Stomach (tissue), 4 donors: ENCODE data around the gene IL1RL2.

Experiments
- EP300 ChIP-seq: sonication (generic); formaldehyde crosslinking; IDR thresholded peaks from one replicate; pipeline ENCODE4 v1.6.1; 2017; ENCODE audit warnings: antibody characterized with exemption
- POLR2A ChIP-seq, 4 donors: fragments of 450-650 bp; IDR thresholded peaks; one replicate each; pipeline ENCODE4 v1.6.1; 2016; ENCODE audit warnings: antibody characterized with exemption in 4 of 4, control low read depth in 2 of 4, mild to moderate bottlenecking in 1 of 4, moderate library complexity in 1 of 4
- POLR2AphosphoS5 ChIP-seq, 3 donors: sonication (generic); formaldehyde crosslinking; IDR thresholded peaks; one replicate each; pipeline ENCODE4 v1.6.1; 2016; ENCODE audit warnings: antibody characterized with exemption in 3 of 3
- TF ChIP-seq, protein P1 (sequence below), 7 experiments: fragments of 450-650 bp in 4 of 7; fragments of 200-600 bp in 3 of 7; sonication (generic) in 3 of 7; IDR thresholded peaks; one replicate each; pipeline ENCODE4 v1.5.1; 2016 to 2019; ENCODE audit warnings: antibody characterized with exemption in 7 of 7, control low read depth in 2 of 7, mild to moderate bottlenecking in 1 of 7

DNA sequence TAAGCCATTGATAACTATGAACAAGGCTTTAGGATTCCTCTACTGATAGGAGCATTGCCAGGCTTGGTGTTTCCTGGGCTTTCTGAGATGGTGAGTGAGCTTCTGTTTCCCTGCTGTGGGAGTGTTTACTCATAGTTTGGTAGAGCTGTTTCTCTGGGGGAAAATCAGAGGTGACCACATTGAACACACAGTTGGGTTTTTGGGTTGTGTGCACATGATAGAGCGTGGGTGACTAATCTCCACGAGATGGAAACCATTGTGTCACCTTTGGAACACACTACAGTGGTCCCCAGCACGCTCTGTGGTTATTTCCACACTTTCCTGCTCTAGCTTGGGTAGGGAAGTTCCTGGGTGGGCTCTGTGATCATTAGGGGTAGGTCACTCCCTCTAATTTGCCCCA, 38.9 kb upstream of the IL1RL2 start:
- TF ChIP-seq EP300 (no peak), POLR2A (IDR thresholded peaks at IDR 0.05) (no peak), POLR2AphosphoS5 (IDR thresholded peaks at IDR 0.05) (peak in 1 of 3 donors; percentile 16)
- TF ChIP-seq, protein P1, sequence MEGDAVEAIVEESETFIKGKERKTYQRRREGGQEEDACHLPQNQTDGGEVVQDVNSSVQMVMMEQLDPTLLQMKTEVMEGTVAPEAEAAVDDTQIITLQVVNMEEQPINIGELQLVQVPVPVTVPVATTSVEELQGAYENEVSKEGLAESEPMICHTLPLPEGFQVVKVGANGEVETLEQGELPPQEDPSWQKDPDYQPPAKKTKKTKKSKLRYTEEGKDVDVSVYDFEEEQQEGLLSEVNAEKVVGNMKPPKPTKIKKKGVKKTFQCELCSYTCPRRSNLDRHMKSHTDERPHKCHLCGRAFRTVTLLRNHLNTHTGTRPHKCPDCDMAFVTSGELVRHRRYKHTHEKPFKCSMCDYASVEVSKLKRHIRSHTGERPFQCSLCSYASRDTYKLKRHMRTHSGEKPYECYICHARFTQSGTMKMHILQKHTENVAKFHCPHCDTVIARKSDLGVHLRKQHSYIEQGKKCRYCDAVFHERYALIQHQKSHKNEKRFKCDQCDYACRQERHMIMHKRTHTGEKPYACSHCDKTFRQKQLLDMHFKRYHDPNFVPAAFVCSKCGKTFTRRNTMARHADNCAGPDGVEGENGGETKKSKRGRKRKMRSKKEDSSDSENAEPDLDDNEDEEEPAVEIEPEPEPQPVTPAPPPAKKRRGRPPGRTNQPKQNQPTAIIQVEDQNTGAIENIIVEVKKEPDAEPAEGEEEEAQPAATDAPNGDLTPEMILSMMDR (IDR thresholded peaks at IDR 0.05), result no peak
